ENCODE measurements around the gene COL28A1.

- no peak for TF ChIP-seq POLR2AphosphoS5 (IDR thresholded peaks at IDR 0.05; ENCODE audit: borderline replicate concordance, low read depth, low read length)
- TF ChIP-seq EZH2 (IDR thresholded peaks at IDR 0.05) = no peak
- no peak for TF ChIP-seq FOXP2 (optimal IDR thresholded peaks at IDR 0.05; ENCODE audit: control extremely low read depth, extremely low read length, insufficient read depth)
Measured at GRCh38 chr7:7556852-7557251, 21.2 kb upstream of the COL28A1 start.

Measured in SK-N-MC (cell line).